Measurements from ENCODE around the gene GGT7. TPM values are rescaled to one million over a fixed set of nuclear protein-coding genes. Genes with fewer than 3 reads are reported as not detected.

The GGT7 gene
- total RNA-seq, 4 donors from 2014 or later = 8.5 to 13.2 (median 11.2) TPM

DNA sequence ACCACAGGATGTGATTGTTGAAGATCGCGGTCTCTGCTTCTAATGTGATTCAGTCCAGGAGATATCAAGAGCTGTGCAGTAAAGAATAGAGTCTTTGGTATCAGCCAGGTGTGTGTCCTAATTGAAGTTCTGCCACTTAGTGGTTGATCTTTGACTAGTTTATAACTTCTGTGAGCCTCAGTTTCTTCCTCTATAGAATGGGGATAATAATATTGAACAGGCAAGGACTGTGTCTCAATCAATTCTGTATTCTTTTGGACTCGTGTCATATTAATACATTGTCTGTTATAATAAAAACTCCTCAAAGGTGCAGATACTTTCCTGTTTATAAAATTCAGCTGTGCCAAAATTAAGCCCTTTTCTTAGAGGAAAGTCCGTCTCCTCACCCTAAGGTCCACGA lies 24.1 kb downstream of the GGT7 start:
- ATAC-seq (ENCODE audit: low FRiP score) (no peak), DNase-seq (ENCODE audit: low spot score) (no peak)
- TF ChIP-seq, protein P1, sequence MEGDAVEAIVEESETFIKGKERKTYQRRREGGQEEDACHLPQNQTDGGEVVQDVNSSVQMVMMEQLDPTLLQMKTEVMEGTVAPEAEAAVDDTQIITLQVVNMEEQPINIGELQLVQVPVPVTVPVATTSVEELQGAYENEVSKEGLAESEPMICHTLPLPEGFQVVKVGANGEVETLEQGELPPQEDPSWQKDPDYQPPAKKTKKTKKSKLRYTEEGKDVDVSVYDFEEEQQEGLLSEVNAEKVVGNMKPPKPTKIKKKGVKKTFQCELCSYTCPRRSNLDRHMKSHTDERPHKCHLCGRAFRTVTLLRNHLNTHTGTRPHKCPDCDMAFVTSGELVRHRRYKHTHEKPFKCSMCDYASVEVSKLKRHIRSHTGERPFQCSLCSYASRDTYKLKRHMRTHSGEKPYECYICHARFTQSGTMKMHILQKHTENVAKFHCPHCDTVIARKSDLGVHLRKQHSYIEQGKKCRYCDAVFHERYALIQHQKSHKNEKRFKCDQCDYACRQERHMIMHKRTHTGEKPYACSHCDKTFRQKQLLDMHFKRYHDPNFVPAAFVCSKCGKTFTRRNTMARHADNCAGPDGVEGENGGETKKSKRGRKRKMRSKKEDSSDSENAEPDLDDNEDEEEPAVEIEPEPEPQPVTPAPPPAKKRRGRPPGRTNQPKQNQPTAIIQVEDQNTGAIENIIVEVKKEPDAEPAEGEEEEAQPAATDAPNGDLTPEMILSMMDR (IDR thresholded peaks at IDR 0.05) = no peak

DNA sequence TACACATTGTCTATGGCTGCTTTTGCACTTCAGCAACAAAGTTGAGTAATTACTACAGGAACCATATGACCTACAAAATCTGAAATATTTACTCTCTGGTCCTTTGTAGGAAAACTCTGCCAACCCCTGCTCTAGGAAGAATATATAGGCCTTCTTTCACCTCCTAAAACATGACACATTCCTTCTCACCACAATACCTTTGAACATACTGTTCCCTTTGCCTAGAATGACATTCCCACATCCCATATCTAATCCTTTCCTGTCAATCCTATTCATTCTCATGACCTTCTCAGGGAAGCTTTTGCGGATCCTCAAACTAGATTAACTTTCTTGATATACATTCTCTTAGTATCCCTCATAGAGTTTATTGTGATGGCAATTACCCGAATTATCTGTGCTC lies 29.2 kb downstream of the GGT7 start:
- ATAC-seq (ENCODE audit: low FRiP score) (no peak), DNase-seq (ENCODE audit: low spot score) (no peak)
- TF ChIP-seq, protein P1 (IDR thresholded peaks at IDR 0.05) = no peak

DNA sequence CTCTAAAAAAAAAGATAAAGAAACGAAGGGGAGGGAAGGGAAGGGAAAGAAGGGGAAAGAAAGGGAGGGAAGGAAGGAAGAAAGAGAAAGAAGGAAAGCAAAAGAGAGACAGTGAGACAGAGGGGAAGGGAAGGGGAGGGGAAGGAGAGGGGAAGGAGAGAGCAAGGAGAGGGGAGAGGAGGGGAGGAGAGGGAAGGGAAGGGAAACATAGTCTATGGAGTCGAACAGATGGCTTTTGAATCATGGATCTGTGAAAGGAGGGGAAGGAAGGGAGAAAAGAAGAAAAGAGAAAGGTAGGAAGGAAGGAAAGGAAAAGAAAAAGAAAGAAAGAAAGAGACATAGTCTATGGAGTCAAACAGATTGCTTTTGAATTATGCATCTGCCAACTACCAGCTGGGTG lies 30.5 kb downstream of the GGT7 start:
- ATAC-seq (ENCODE audit: low FRiP score) (no peak), DNase-seq (ENCODE audit: low spot score) (no peak)
- TF ChIP-seq, protein P1 (IDR thresholded peaks at IDR 0.05) = no peak

DNA sequence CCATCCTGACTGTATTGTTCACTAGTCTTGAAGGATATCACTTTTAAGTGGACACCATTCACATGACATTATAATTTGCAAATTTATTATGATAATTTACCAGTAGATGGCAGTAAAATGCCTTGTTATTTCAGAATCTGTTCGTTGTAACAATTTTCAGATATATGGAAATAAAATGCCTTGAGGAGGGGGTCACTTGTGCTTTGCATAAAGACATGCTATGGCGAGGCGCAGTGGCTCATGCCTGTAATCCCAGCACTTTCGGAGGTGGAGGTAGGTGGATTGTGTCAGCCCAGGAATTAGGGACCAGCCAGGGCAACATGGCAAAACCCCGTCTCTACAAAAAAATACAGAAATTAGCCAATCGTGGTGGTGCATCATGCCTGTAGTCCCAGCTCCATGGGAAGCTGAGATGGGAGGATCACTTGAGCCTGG lies 38.2 kb downstream of the GGT7 start:
- DNase-seq (ENCODE audit: low spot score) = no peak
- no peak for ATAC-seq (ENCODE audit: low FRiP score)
- TF ChIP-seq, protein P1 (IDR thresholded peaks at IDR 0.05) = no peak

DNA sequence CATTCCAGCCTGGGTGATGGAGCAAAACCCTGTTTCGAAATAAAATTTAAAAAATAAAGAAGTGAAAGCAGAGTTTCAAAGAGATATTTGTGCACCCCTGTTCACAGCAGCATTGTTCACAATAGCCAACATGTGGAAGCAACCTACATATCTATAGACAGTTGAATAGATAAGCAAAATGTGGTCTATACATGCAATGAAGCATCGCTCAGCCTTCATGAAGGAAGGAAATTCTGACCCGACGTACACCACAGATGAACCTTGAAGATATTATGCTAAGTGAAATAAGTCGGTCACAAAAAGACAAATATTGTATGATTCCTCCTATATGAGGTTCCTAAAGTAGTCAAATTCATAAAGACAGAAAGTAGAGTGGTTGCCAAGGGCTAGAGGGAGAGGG lies 40.7 kb downstream of the GGT7 start:
- DNase-seq (ENCODE audit: low spot score) (no peak), ATAC-seq (ENCODE audit: low FRiP score) (no peak)
- TF ChIP-seq, protein P1 (IDR thresholded peaks at IDR 0.05) = no peak

DNA sequence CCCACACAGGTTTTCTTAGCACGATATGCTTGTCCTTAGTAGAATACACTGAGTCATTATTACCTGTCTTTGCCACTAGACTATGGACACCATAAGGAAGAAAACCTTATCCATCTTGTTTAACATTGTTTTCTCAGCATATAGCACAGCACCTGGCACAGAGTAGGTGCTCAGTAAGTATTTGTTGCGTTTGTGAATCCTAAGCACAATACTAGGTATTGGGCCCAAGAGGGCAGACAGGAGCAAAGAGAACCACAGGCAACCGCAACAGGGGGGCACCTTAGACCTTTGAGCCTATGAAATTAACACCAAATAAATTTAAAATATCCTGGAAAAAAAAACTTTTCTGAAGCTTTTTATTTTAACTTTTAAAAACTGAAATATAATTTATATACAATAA lies 43.5 kb downstream of the GGT7 start:
- no peak for DNase-seq (ENCODE audit: low spot score)
- TF ChIP-seq, protein P1 (IDR thresholded peaks at IDR 0.05) = no peak
- no peak for ATAC-seq (ENCODE audit: low FRiP score)

DNA sequence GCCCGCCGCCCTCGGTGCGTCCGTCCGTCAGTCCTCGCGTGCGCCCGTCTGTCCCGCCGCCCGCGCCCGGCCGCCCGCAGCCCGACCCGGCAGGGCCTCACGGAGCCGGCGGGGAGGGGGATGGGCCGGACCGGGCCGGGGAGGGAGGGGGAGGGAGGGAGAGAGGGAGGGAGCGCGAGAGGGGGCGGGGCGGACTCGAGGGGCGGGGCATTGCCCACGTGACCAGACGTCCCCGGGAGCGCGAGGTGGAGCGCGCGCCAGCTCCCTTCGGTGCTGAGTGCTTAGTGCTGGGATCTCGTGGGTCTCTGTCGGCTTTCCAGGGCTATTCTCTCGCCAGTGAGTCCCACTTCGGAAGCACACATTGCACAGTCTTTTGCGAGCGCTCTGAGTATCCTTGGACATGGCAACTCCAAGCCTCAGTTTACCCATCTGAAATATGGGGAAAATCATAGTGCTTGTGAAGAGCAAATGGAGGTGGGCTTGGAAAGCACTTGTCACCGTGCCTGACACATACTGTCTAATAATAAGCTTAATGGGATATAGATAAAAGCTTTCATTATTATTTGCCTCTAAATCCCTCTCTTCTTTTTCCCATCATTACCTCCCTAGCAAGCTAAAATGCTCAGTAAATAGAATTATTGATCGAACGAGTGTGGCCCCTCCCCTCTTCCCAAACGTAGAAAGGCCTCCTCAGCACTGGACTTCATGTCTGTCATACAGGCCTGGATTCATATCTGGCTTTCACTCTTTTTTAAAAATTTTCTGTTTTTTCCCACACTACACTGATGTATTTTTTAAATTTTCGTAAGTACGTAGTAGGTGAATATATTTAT lies 46.9 kb downstream of the GGT7 start, which contains the start of gene NCOA6:
Gene NCOA6 (minus strand): TSS at position 122 of the 833 bp plus-strand sequence. CDS start 43,296 bp downstream, outside the sequence.
- DNase-seq (ENCODE audit: low spot score) (peak; percentile 83), ATAC-seq (ENCODE audit: low FRiP score) (peak; percentile 88)
- TF ChIP-seq, protein P1 (IDR thresholded peaks at IDR 0.05) = no peak

All from omental fat pad (tissue), 4 donors.